NB4 (cell line): ENCODE measurements around the gene TEAD1.
A peak's percentile ranks its signal among the peaks of the same experiment; 100 is the strongest.

Source experiments
- DNase-seq: peaks from one replicate; pipeline ENCODE4 v3.0.0; 2010; ENCODE audit warnings: low read depth
- H3K4me3 ChIP-seq: one replicate; pipeline ENCODE4 v1.5.1; 2011; ENCODE audit warnings: mild to moderate bottlenecking, low read depth, low read length, moderate library complexity
- MYC ChIP-seq: IDR thresholded peaks from 2 replicates; pipeline ENCODE4 v1.6.1; 2011; ENCODE audit warnings: low read depth, low read length
- POLR2A ChIP-seq: IDR thresholded peaks from 2 replicates; pipeline ENCODE4 v1.6.1; 2011; ENCODE audit warnings: mild to moderate bottlenecking; ENCODE audit not compliant: insufficient read length; ENCODE audit errors: extremely low read depth
- TF ChIP-seq, protein P1 (sequence below): IDR thresholded peaks from one replicate; pipeline ENCODE4 v1.5.1; 2012; ENCODE audit warnings: low read depth, low read length
- TF ChIP-seq, protein P2 (sequence below): IDR thresholded peaks from 2 replicates; pipeline ENCODE4 v1.6.1; 2011; ENCODE audit warnings: low read depth, low read length

Gene TEAD1

DNA sequence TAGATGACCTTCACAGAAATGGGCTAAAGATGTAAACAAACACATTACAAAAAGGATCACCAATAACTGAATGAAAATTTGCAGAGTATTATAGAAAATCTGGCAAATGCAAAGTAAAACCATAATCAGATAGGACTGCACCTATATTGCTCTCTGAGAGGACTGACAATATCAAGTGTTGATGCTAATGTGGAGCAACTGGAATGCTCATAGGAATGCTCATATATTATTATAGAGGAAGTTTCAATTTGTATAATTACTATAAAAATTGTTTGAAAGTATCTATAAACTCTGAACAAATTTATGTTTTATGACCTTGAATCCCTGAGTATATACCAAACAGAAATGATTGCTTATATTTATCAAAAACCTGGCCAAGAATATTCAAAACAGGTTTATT is 18.4 kb upstream of the TEAD1 start:
- no peak for DNase-seq
- no peak overlapping the region for H3K4me3 ChIP-seq
- TF ChIP-seq POLR2A (no peak), MYC (no peak)
- TF ChIP-seq, protein P1, sequence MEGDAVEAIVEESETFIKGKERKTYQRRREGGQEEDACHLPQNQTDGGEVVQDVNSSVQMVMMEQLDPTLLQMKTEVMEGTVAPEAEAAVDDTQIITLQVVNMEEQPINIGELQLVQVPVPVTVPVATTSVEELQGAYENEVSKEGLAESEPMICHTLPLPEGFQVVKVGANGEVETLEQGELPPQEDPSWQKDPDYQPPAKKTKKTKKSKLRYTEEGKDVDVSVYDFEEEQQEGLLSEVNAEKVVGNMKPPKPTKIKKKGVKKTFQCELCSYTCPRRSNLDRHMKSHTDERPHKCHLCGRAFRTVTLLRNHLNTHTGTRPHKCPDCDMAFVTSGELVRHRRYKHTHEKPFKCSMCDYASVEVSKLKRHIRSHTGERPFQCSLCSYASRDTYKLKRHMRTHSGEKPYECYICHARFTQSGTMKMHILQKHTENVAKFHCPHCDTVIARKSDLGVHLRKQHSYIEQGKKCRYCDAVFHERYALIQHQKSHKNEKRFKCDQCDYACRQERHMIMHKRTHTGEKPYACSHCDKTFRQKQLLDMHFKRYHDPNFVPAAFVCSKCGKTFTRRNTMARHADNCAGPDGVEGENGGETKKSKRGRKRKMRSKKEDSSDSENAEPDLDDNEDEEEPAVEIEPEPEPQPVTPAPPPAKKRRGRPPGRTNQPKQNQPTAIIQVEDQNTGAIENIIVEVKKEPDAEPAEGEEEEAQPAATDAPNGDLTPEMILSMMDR: no peak
- TF ChIP-seq, protein P2, sequence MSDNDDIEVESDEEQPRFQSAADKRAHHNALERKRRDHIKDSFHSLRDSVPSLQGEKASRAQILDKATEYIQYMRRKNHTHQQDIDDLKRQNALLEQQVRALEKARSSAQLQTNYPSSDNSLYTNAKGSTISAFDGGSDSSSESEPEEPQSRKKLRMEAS: no peak

DNA sequence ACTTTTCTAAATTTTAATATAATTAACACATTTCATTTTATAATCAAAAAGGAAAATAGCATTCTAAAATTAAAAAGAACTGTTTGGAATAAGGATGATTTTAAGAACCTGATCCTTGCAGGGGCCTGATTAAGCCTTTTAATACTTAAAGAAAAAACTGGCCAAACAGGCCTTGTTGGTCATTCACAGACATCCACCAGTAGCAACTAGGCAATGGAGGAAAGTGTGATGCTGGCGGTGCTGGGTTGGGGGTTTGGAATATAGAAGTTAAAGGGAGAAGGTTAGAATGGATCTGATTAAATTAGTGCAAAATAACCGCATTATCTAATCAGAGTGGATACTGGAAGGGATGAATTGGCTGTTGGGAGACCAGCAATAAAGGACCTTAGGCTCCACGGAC is 16.9 kb upstream of the TEAD1 start:
- TF ChIP-seq, protein P1: no peak
- no peak for TF ChIP-seq POLR2A
- TF ChIP-seq, protein P2: no peak
- TF ChIP-seq MYC: no peak
- no peak for DNase-seq
- H3K4me3 ChIP-seq: no peak overlapping the region

DNA sequence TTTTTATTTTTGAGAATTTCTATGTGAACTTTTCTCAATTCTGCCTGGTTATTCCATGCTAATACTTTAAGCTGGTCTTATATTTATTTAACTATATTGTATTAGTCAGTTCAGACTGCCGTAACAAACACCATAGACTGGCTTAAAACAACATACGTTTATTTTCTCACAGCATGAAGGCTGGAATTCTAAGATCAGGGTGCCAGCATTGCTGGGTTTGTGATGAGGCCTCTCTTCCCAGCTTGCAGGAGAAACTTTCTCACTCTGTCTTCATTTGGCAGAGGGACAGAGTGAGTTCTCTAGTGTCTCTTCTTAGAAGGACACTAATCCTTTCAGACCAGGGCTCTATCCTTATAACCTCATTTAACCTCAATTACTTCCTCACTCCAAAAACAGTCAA is 16.2 kb upstream of the TEAD1 start:
- DNase-seq: no peak
- no peak for TF ChIP-seq POLR2A
- TF ChIP-seq MYC: no peak
- TF ChIP-seq, protein P2: no peak
- TF ChIP-seq, protein P1: no peak
- H3K4me3 ChIP-seq: no peak overlapping the region

DNA sequence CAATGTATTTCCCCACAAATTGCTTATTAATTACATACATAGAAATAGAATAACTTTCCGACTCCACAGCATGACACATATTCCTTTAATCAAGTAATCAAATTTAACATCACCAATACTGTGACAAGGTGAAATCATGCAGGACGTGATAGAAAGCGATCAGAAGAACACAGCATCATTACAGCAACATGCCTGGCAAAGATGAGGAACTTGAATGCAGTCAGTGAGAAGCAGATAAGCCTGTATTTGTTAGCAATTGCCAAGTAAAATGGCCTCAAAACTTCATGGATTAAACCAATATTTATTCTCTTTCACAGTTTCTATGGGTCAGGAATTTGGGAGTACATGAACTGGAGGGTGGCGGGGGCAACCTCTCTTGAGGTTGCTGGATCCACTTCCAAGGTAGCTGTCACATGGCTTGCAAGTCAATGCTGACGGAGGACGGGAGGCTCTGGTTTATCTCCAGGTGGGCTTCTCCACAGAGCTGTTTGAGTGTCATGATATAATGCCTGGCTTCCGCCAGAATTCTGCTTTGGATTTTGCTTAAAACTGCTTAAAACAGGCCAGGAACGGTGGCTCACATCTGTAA is 12.0 kb upstream of the TEAD1 start:
- no peak for DNase-seq
- H3K4me3 ChIP-seq: no peak overlapping the region
- no peak for TF ChIP-seq POLR2A

DNA sequence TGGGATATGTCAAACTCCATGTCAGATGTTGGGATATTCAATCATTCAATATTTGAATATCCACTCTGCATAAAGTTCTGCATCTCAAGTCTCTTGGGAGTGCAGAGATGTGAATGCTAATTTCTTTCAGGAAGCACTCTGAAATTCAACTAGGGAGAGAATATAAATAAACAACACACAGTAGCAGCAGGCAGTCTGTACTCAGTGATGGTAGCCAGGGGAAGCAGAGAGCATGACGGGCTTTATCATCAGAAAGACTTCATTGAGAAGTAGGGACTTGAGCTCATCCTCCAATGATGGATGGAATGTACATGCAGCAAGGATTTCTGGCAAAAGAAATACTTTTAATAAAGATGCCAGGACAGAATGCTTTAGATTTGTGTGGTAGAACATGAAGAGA is 9.8 kb upstream of the TEAD1 start:
- no peak for DNase-seq

DNA sequence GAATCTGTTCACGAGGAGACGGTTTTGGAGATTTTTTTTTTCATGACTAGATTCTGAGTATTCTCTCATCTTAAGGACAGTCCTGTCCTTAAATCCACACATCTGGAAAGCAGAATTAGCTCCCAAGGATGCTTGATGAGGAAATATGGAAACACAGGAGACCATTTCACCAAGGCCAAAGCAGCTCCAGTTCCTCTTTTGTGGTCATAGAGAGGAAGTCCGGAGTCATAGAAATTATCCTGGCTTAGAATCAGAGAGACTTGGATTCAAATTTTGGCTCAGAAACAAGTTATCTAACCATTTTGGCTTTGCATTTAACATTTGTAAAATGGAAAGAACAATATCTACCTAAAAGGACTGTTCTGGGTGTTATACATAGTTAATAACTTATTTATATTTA is 7.3 kb upstream of the TEAD1 start:
- TF ChIP-seq, protein P1: no peak
- TF ChIP-seq, protein P2: no peak
- TF ChIP-seq MYC: no peak
- TF ChIP-seq POLR2A: no peak
- no peak overlapping the region for H3K4me3 ChIP-seq
- DNase-seq: peak; percentile 24

More for the DNA sequence above, 9.8 kb upstream of the TEAD1 start:
- H3K4me3 ChIP-seq: no peak overlapping the region
- TF ChIP-seq, protein P2: no peak
- TF ChIP-seq MYC (no peak), POLR2A (no peak)
- TF ChIP-seq, protein P1: no peak
